Right lobe of liver (tissue), 4 donors: Measurements from ENCODE around the gene KMT2C.

Source experiments
- POLR2A ChIP-seq: fragments of 450-650 bp; IDR thresholded peaks from one replicate; pipeline ENCODE4 v1.6.1; 2017; ENCODE audit warnings: antibody characterized with exemption, mild to moderate bottlenecking
- TF ChIP-seq, protein P1 (sequence below), 4 donors: fragments of 200-600 bp in 3 of 4; fragments of 450-650 bp in 1 of 4; IDR thresholded peaks; one replicate each; pipeline versions ENCODE4 v1.5.1 to v1.8.0; 2016 to 2022; ENCODE audit warnings: antibody characterized with exemption in 4 of 4, mild to moderate bottlenecking in 2 of 4
- donor health status: DM: no; HTN: no; CAD: no.
- donor health status: DM: no; HTN: no; CAD: no.
- donor health status: DM: no; HTN: yes; CAD: no.

DNA sequence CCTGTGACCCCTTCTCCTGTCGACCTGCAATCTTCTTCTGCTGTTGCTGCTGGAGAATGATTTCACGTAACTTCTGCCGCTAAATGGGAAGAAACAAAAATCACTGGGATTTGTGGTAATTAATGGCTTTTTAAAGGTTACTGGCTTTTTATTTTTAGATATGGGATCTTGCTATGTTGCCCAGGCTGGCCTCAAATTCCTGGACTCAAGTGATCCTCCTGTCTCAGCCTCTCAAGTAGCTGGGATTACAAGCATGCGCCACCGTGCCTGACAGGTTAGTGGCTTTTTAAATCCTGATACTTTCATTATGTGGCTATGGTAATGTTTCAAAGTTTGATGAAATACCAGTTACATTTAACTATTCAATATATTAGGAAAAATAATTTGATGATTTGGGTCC, 255.8 kb downstream of the KMT2C start:
- TF ChIP-seq, protein P1, sequence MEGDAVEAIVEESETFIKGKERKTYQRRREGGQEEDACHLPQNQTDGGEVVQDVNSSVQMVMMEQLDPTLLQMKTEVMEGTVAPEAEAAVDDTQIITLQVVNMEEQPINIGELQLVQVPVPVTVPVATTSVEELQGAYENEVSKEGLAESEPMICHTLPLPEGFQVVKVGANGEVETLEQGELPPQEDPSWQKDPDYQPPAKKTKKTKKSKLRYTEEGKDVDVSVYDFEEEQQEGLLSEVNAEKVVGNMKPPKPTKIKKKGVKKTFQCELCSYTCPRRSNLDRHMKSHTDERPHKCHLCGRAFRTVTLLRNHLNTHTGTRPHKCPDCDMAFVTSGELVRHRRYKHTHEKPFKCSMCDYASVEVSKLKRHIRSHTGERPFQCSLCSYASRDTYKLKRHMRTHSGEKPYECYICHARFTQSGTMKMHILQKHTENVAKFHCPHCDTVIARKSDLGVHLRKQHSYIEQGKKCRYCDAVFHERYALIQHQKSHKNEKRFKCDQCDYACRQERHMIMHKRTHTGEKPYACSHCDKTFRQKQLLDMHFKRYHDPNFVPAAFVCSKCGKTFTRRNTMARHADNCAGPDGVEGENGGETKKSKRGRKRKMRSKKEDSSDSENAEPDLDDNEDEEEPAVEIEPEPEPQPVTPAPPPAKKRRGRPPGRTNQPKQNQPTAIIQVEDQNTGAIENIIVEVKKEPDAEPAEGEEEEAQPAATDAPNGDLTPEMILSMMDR (IDR thresholded peaks at IDR 0.05) = no peak
- TF ChIP-seq POLR2A = no peak
